ENCODE data around the gene PROCR. TPM values are rescaled to one million over a fixed set of nuclear protein-coding genes. Genes with fewer than 3 reads are reported as not detected.
"Not testable (repeated sequence)": the region's sequence is repeated elsewhere in the genome, so short reads cannot be mapped to it uniquely, and the experiment has no call there.

The PROCR gene
- total RNA-seq, 4 donors from 2014 or later, result 5.7 to 32.2 (median 26.1) TPM

DNA sequence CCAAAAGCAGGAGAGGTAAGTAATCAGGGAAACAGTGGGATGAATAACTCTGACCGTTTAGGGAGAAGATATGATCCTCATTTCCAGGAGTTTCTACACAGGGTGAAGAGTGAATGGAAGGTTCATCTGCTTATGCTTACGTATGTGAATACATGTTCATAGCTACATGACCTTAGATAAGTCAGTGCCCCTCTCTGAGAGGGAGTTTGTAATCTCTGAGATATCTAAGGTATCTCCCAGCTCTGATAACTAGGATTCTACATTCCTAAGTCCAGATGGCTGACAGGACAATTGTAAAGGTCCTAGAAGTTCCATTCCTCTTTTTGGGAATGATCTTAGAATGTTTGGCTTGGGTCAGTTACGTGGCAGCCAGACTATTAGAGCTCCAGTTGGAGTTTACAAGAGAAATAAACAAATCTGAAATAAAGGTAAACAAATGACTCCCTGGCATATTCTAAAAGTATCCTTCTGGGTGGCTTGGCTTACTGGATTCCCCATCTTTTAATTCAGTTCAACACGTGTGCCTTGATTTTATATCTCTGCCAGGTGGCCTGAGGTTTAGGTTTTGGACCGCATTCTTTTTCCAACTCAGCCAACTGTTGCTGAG is 15.8 kb downstream of the PROCR start:
- H3K4me3 ChIP-seq (ENCODE audit: low read depth, poor library complexity, severe bottlenecking), result no peak overlapping the region
- intact Hi-C loops (cut with DNase I; ENCODE audit: low total_unique reads), result no loop called here
- no peak for DNase-seq (ENCODE audit: low spot score in 2 of 2)
- no peak for TF ChIP-seq POLR2A (IDR thresholded peaks at IDR 0.05)
- TF ChIP-seq, protein P1, sequence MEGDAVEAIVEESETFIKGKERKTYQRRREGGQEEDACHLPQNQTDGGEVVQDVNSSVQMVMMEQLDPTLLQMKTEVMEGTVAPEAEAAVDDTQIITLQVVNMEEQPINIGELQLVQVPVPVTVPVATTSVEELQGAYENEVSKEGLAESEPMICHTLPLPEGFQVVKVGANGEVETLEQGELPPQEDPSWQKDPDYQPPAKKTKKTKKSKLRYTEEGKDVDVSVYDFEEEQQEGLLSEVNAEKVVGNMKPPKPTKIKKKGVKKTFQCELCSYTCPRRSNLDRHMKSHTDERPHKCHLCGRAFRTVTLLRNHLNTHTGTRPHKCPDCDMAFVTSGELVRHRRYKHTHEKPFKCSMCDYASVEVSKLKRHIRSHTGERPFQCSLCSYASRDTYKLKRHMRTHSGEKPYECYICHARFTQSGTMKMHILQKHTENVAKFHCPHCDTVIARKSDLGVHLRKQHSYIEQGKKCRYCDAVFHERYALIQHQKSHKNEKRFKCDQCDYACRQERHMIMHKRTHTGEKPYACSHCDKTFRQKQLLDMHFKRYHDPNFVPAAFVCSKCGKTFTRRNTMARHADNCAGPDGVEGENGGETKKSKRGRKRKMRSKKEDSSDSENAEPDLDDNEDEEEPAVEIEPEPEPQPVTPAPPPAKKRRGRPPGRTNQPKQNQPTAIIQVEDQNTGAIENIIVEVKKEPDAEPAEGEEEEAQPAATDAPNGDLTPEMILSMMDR (IDR thresholded peaks at IDR 0.05), result no peak
- WGBS, 2 donors, result 71 to 74% methylated on average over 5 of the region's 5 CpGs

DNA sequence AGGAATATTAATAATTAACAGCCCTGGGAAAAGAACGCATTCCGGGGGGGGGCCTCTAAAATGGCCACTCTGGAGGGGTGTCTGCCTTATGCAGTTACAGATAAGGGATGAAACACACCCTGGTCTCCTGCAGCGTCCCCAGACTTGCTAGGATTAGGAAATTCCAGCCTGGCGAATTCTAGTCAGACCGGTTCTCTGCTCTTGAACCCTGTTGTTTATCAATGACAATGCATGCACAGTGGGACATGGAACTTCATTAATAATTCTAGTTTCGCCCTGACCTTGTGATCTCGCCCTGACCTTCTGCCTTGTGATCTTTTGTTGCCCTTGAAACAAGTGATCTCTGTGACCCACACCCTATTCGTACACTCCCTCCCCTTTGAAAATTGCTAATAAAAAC is 17.4 kb downstream of the PROCR start:
- intact Hi-C loops (cut with DNase I; ENCODE audit: low total_unique reads); DNase-seq (ENCODE audit: low spot score in 2 of 2); H3K4me3 ChIP-seq (ENCODE audit: low read depth, poor library complexity, severe bottlenecking): not testable (repeated sequence)
- WGBS, 2 donors, result 87 to 90% methylated on average over 8 of the region's 8 CpGs

DNA sequence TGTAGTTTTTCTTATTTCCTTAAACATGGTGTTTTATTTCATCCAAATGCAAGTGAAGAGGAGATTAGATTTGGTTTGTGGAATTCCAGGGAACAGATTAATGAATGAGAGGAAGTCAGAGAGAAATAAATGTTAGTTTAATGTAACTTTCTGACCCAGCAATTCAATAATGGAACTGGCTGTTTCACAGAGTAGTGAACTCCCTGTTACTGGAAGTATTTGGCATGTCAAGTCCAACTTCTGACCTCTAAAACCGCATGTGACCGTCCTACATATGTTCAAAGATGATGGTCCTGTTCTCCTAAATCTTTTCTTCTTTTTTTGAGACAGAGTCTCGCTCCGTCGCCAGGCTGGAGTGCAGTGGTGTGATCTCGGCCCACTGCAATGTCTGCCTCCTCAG is 18.7 kb downstream of the PROCR start:
- intact Hi-C loops (cut with DNase I; ENCODE audit: low total_unique reads), result no loop called here
- DNase-seq (ENCODE audit: low spot score in 2 of 2), result no peak
- 93 to 97% methylated on average over 6 of the region's 6 CpGs for WGBS, 2 donors
- no peak for TF ChIP-seq POLR2A (IDR thresholded peaks at IDR 0.05)
- TF ChIP-seq, protein P1 (IDR thresholded peaks at IDR 0.05), result no peak
- no peak overlapping the region for H3K4me3 ChIP-seq (ENCODE audit: low read depth, poor library complexity, severe bottlenecking)

DNA sequence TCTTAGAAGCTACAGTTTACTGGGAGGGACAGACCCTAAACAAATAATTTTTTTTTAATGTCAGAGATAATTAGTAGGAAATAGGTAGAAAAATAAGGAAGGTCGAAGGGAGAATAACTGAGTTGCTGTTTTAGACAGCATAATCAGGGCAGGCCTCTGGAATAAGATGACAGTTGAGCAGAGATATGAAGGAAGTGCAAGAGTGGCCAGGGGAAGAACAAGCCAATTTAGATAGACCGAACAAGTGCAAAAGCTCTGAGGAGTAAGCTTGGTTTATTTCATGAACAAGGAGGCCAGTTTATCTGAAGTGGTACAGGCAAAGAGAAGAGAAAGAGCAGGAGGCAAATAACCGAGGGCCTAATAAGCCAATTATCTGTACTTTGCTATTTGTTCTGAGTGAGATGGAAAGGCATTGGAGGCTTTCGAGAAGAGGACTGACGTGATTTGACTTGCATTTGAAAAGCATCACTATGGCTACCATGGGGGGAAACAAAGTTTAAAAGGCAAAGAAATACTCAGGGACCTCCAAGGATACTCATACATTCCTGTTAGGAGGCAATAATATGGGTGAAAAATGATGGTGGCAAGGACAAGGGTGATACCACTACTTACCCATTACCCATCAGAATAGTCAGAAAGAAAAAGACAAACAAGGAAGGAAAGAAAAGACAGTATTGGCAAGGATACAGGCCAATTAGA is 19.7 kb downstream of the PROCR start:
- no peak overlapping the region for H3K4me3 ChIP-seq (ENCODE audit: low read depth, poor library complexity, severe bottlenecking)
- intact Hi-C loops (cut with DNase I; ENCODE audit: low total_unique reads), result no loop called here
- WGBS, 2 donors, result 85 to 93% methylated on average over 5 of the region's 5 CpGs
- no peak for DNase-seq (ENCODE audit: low spot score in 2 of 2)
- TF ChIP-seq, protein P1 (IDR thresholded peaks at IDR 0.05), result no peak
- TF ChIP-seq POLR2A (IDR thresholded peaks at IDR 0.05), result no peak

DNA sequence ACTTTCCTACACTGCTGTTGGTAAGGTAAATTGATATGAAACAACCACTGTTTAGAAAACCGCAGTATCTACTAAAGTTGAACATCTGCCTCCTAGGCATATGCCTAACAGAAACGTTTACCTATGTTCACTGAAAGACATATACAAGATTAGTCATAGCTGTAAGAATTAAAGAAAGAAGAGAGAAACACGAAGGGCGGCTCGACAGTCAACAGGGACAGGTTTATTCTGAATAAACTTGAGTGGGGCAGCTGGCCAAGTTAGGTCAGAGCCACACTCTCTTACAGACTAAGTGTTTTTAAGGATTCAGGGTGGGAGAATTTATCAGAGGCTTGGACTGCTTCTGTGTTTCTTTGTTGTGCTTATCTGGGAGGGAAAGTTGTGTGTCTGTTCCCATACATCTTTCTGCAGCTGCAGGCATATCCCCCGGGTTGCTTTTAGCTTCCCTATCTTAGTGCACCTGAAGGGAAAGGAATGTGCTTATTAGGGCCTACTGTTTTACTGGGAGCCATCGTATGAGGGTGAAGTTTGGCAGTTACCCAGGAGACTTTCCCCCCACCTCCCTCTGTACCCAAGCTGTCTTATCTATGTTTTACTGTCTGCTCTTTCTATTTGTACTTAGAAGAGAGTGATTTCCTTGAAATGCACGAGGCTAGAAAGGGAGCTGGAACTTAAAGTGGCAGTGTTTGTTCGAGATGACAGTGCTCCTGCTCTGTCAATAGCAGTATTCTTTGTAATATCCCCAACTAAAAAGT is 20.4 kb downstream of the PROCR start:
- WGBS, 2 donors, result 56 to 68% methylated on average over 9 of the region's 9 CpGs
- H3K4me3 ChIP-seq (ENCODE audit: low read depth, poor library complexity, severe bottlenecking), result no peak overlapping the region
- TF ChIP-seq, protein P1 (IDR thresholded peaks at IDR 0.05), result no peak
- TF ChIP-seq POLR2A (IDR thresholded peaks at IDR 0.05), result no peak
- DNase-seq (ENCODE audit: low spot score in 2 of 2), result no peak
- intact Hi-C loops (cut with DNase I; ENCODE audit: low total_unique reads), result no loop called here

DNA sequence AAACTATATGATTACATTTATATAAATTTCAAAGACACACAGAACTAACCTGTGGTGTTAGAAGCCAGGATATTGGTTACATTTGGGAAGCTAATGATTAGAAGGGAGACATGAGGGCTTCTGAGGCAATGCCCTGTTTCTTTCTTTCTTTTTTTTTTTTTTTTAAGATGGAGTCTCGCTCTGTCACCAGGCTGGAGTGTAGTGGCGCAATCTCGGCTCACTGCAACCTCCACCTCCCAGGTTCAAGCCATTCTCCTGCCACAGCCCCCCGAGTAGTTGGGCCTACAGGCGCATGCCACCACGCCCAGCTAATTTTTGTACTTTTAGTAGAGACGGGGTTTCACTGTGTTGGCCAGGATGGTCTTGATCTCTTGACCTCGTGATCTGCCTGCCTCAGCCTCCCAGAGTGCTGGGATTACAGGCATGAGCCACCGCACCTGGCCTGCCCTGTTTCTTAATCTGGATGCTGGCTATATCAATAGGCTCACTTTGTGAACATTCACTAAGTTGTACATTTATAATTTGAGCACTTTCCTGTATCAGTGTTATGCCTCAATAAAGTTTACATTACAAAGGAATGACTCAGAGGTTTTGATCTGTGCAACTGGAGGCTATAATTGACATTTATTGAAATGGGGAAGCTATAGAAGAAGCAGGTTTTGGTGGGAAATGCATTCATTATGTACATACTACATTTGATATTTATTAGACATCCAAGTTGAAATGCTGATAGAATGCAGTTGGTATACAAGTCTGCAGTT is 21.3 kb downstream of the PROCR start:
- WGBS, 2 donors, result 91% methylated on average over 9 of the region's 9 CpGs
- H3K4me3 ChIP-seq (ENCODE audit: low read depth, poor library complexity, severe bottlenecking); intact Hi-C loops (cut with DNase I; ENCODE audit: low total_unique reads); DNase-seq (ENCODE audit: low spot score in 2 of 2): not testable (repeated sequence)

Measured in lower leg skin (tissue), 4 donors.